ENCODE measurements around the gene TTYH2.
"Not testable (repeated sequence)": the region's sequence is repeated elsewhere in the genome, so short reads cannot be mapped to it uniquely, and the experiment has no call there.

The TTYH2 gene

GRCh38 chr17:74188687-74189086, 24.7 kb upstream of the TTYH2 start:
- not testable (repeated sequence) for H3K27ac ChIP-seq (replicated peaks; ENCODE audit: low read length); H3K18ac ChIP-seq (ENCODE audit: low read length); H2BK5ac ChIP-seq (ENCODE audit: low read length); H3K14ac ChIP-seq (ENCODE audit: low read length); H3K27me3 ChIP-seq (ENCODE audit: control insufficient read depth in 3 of 3, insufficient read depth in 3 of 3, low read depth in 1 of 3, low read length in 3 of 3); H2AK5ac ChIP-seq (ENCODE audit: low read depth, low read length); H3K79me1 ChIP-seq (ENCODE audit: low read depth, low read length); H3K9me3 ChIP-seq (replicated peaks in 1 of 2; ENCODE audit: control insufficient read depth in 2 of 2, insufficient read depth in 1 of 2, low read depth in 1 of 2, low read length in 2 of 2); DNase-seq (ENCODE audit: low spot score); H4K91ac ChIP-seq (ENCODE audit: low read depth, low read length, poor library complexity); H3K4me3 ChIP-seq (ENCODE audit: low read length in 2 of 2); H3K23ac ChIP-seq (ENCODE audit: low read depth, low read length, poor library complexity); H2AFZ ChIP-seq (ENCODE audit: low read length); H2BK120ac ChIP-seq (ENCODE audit: low read depth, low read length); H3K36me3 ChIP-seq (replicated peaks in 1 of 2; ENCODE audit: control insufficient read depth in 2 of 2, insufficient read depth in 2 of 2, low read length in 2 of 2); H3K9ac ChIP-seq (ENCODE audit: low read depth, low read length, poor library complexity); H2BK15ac ChIP-seq (ENCODE audit: low read length); H3K4ac ChIP-seq (ENCODE audit: low read length); H3K4me2 ChIP-seq (ENCODE audit: insufficient read depth, low read length, poor library complexity, severe bottlenecking); H2BK12ac ChIP-seq (ENCODE audit: low read length); H4K8ac ChIP-seq (ENCODE audit: low read depth, low read length)
- WGBS, 2 donors (ENCODE audit: extremely low coverage in 2 of 2, insufficient read length in 2 of 2, insufficient replicate concordance in 1 of 2), result no CpG with 5 or more reads among the region's 4 CpGs
- peaks cover 0 to 11% of the 10 kb centered on the region in 2 donors for H3K4me1 ChIP-seq (ENCODE audit: control insufficient read depth in 2 of 2, insufficient read depth in 1 of 2, low read depth in 1 of 2, low read length in 2 of 2)

- Histone ChIP-seq H3K4me3 (ENCODE audit: low read length in 2 of 2) (no peak overlapping the region), H3K9ac (ENCODE audit: low read depth, low read length, poor library complexity) (no peak overlapping the region), H3K27ac (replicated peaks; ENCODE audit: low read length) (no peak overlapping the region), H3K4ac (ENCODE audit: low read length) (no peak overlapping the region), H2BK5ac (ENCODE audit: low read length) (no peak overlapping the region), H4K8ac (ENCODE audit: low read depth, low read length) (no peak overlapping the region), H3K36me3 (replicated peaks in 1 of 2; ENCODE audit: control insufficient read depth in 2 of 2, insufficient read depth in 2 of 2, low read length in 2 of 2) (no peaks in the 10 kb centered on the region), H3K14ac (ENCODE audit: low read length) (no peak overlapping the region), H3K9me3 (replicated peaks in 1 of 2; ENCODE audit: control insufficient read depth in 2 of 2, insufficient read depth in 1 of 2, low read depth in 1 of 2, low read length in 2 of 2) (peaks cover 0 to 5% of the 10 kb centered on the region in 2 donors), H3K4me2 (ENCODE audit: insufficient read depth, low read length, poor library complexity, severe bottlenecking) (no peak overlapping the region), H4K91ac (ENCODE audit: low read depth, low read length, poor library complexity) (no peak overlapping the region), H3K27me3 (ENCODE audit: control insufficient read depth in 3 of 3, insufficient read depth in 3 of 3, low read depth in 1 of 3, low read length in 3 of 3) (peaks cover 0 to 21% (median 2%) of the 10 kb centered on the region in 3 experiments), H3K18ac (ENCODE audit: low read length) (no peak overlapping the region), H2BK15ac (ENCODE audit: low read length) (no peak overlapping the region), H2AFZ (ENCODE audit: low read length) (peak overlapping the region; percentile 15), H3K23ac (ENCODE audit: low read depth, low read length, poor library complexity) (no peak overlapping the region), H3K79me1 (ENCODE audit: low read depth, low read length) (no peaks in the 10 kb centered on the region), H2BK12ac (ENCODE audit: low read length) (no peak overlapping the region), H3K4me1 (ENCODE audit: control insufficient read depth in 2 of 2, insufficient read depth in 1 of 2, low read depth in 1 of 2, low read length in 2 of 2) (peaks cover 0 to 11% of the 10 kb centered on the region in 2 donors), H2AK5ac (ENCODE audit: low read depth, low read length) (no peak overlapping the region), H2BK120ac (ENCODE audit: low read depth, low read length) (no peak overlapping the region)
- no CpG with 5 or more reads among the region's 2 CpGs for WGBS, 2 donors (ENCODE audit: extremely low coverage in 2 of 2, insufficient read length in 2 of 2, insufficient replicate concordance in 1 of 2)
- DNase-seq (ENCODE audit: low spot score), result no peak
Measured at GRCh38 chr17:74190154-74190553, 23.2 kb upstream of the TTYH2 start.

GRCh38 chr17:74190807-74191406, 22.5 kb upstream of the TTYH2 start:
- Histone ChIP-seq H3K27ac (replicated peaks; ENCODE audit: low read length) (no peak overlapping the region), H2BK5ac (ENCODE audit: low read length) (no peak overlapping the region), H3K79me1 (ENCODE audit: low read depth, low read length) (no peaks in the 10 kb centered on the region), H3K4me3 (ENCODE audit: low read length in 2 of 2) (no peak overlapping the region), H2BK12ac (ENCODE audit: low read length) (no peak overlapping the region), H3K14ac (ENCODE audit: low read length) (no peak overlapping the region), H3K9me3 (replicated peaks in 1 of 2; ENCODE audit: control insufficient read depth in 2 of 2, insufficient read depth in 1 of 2, low read depth in 1 of 2, low read length in 2 of 2) (peaks cover 0 to 5% of the 10 kb centered on the region in 2 donors), H3K23ac (ENCODE audit: low read depth, low read length, poor library complexity) (no peak overlapping the region), H2BK120ac (ENCODE audit: low read depth, low read length) (no peak overlapping the region), H3K4me2 (ENCODE audit: insufficient read depth, low read length, poor library complexity, severe bottlenecking) (no peak overlapping the region), H3K9ac (ENCODE audit: low read depth, low read length, poor library complexity) (no peak overlapping the region), H3K4me1 (ENCODE audit: control insufficient read depth in 2 of 2, insufficient read depth in 1 of 2, low read depth in 1 of 2, low read length in 2 of 2) (peaks cover 0 to 11% of the 10 kb centered on the region in 2 donors), H3K27me3 (ENCODE audit: control insufficient read depth in 3 of 3, insufficient read depth in 3 of 3, low read depth in 1 of 3, low read length in 3 of 3) (peaks cover 0 to 28% (median 2%) of the 10 kb centered on the region in 3 experiments), H2BK15ac (ENCODE audit: low read length) (no peak overlapping the region), H3K18ac (ENCODE audit: low read length) (no peak overlapping the region), H4K8ac (ENCODE audit: low read depth, low read length) (no peak overlapping the region), H2AFZ (ENCODE audit: low read length) (no peak overlapping the region), H4K91ac (ENCODE audit: low read depth, low read length, poor library complexity) (no peak overlapping the region), H2AK5ac (ENCODE audit: low read depth, low read length) (no peak overlapping the region), H3K36me3 (replicated peaks in 1 of 2; ENCODE audit: control insufficient read depth in 2 of 2, insufficient read depth in 2 of 2, low read length in 2 of 2) (no peaks in the 10 kb centered on the region), H3K4ac (ENCODE audit: low read length) (no peak overlapping the region)
- DNase-seq (ENCODE audit: low spot score), result no peak
- no CpG with 5 or more reads among the region's 6 CpGs for WGBS, 2 donors (ENCODE audit: extremely low coverage in 2 of 2, insufficient read length in 2 of 2, insufficient replicate concordance in 1 of 2)

DNA sequence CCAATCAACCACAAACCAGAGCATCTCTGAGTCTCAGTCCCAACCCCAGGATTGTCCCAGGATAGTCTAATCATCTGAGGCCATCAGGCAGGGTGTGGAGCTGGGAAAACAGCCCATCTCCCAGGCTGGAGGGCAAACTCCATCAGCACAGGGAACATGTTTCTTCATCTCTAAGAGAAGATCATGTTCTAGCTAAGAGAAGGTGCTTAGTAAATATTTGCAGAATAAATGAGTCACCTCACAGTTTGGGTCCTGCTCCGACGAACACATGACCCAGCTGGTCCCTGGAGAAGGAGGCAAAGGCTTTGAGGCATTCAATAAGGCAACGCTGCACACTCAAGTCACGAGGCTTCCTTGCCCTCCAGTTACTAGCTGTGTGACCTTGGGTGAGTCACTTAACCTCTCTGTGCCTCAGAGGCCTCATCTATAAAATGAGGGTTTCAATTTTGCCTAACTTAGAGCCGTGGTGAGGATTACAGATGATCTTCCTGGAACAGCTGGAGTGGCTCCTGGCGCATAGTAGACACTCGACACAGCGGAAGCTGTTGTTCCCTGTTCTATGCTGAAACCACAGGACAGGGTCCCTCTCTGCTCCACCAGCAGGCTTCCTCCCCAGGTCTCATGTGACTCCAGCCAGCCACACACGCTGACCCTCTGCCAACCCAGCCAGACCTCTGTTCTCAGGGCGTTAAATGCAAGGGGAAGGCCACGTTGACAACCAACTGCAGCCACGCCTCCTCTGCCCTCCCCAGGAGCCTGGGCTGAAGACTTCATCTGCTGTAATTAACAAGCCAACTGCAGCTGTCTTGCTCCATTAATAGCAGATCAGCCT, 20.2 kb upstream of the TTYH2 start:
- no peak overlapping the region for H2BK5ac ChIP-seq (ENCODE audit: low read length)
- no peak overlapping the region for H2AFZ ChIP-seq (ENCODE audit: low read length)
- no peak overlapping the region for H3K27ac ChIP-seq (replicated peaks; ENCODE audit: low read length)
- H2BK12ac ChIP-seq (ENCODE audit: low read length), result no peak overlapping the region
- H2BK120ac ChIP-seq (ENCODE audit: low read depth, low read length), result no peak overlapping the region
- H3K18ac ChIP-seq (ENCODE audit: low read length), result no peak overlapping the region
- no peak overlapping the region for H2AK5ac ChIP-seq (ENCODE audit: low read depth, low read length)
- peaks cover 7 to 11% of the 10 kb centered on the region in 2 donors for H3K4me1 ChIP-seq (ENCODE audit: control insufficient read depth in 2 of 2, insufficient read depth in 1 of 2, low read depth in 1 of 2, low read length in 2 of 2)
- H2BK15ac ChIP-seq (ENCODE audit: low read length), result no peak overlapping the region
- no peak for DNase-seq (ENCODE audit: low spot score)
- no peak overlapping the region for H4K8ac ChIP-seq (ENCODE audit: low read depth, low read length)
- H3K9me3 ChIP-seq (replicated peaks in 1 of 2; ENCODE audit: control insufficient read depth in 2 of 2, insufficient read depth in 1 of 2, low read depth in 1 of 2, low read length in 2 of 2), result peaks cover 0 to 3% of the 10 kb centered on the region in 2 donors
- no peak overlapping the region for H4K91ac ChIP-seq (ENCODE audit: low read depth, low read length, poor library complexity)
- no CpG with 5 or more reads among the region's 12 CpGs for WGBS, 2 donors (ENCODE audit: extremely low coverage in 2 of 2, insufficient read length in 2 of 2, insufficient replicate concordance in 1 of 2)
- H3K9ac ChIP-seq (ENCODE audit: low read depth, low read length, poor library complexity), result no peak overlapping the region
- peaks cover 0 to 47% (median 2%) of the 10 kb centered on the region in 3 experiments for H3K27me3 ChIP-seq (ENCODE audit: control insufficient read depth in 3 of 3, insufficient read depth in 3 of 3, low read depth in 1 of 3, low read length in 3 of 3)
- H3K4ac ChIP-seq (ENCODE audit: low read length), result no peak overlapping the region
- H3K79me1 ChIP-seq (ENCODE audit: low read depth, low read length), result no peaks in the 10 kb centered on the region
- H3K4me2 ChIP-seq (ENCODE audit: insufficient read depth, low read length, poor library complexity, severe bottlenecking), result no peak overlapping the region
- no peak overlapping the region for H3K14ac ChIP-seq (ENCODE audit: low read length)
- H3K4me3 ChIP-seq (ENCODE audit: low read length in 2 of 2), result no peak overlapping the region
- H3K23ac ChIP-seq (ENCODE audit: low read depth, low read length, poor library complexity), result peak overlapping the region; percentile 34
- no peaks in the 10 kb centered on the region for H3K36me3 ChIP-seq (replicated peaks in 1 of 2; ENCODE audit: control insufficient read depth in 2 of 2, insufficient read depth in 2 of 2, low read length in 2 of 2)

All from neuronal stem cell (in vitro differentiated cells).